Effector memory CD8-positive, alpha-beta T cell (primary cell): ENCODE measurements around the gene IQCH.

Experiments used
- ATAC-seq: fragments of 150-1000 bp; cut with Tn5 transposase; replicated peaks from 2 replicates; pipeline ENCODE4 v1.10.0; 2021; ENCODE audit warnings: mild to moderate bottlenecking, moderate library complexity
- DNase-seq, 3 experiments: peaks; one replicate each; pipeline ENCODE4 v3.0.0; 2021
- H3K27ac Mint-ChIP-seq, 2 donors: one replicate each; pipeline ENCODE4 v1.8.0; 2022; ENCODE audit warnings: mild to moderate bottlenecking in 2 of 2, mixed read lengths in 2 of 2, moderate library complexity in 2 of 2
- H3K27me3 Mint-ChIP-seq, 2 donors: one replicate each; pipeline ENCODE4 v1.8.0; 2022; ENCODE audit warnings: mixed read lengths in 2 of 2
- H3K36me3 Mint-ChIP-seq: one replicate; pipeline ENCODE4 v1.8.0; 2022; ENCODE audit warnings: mild to moderate bottlenecking, moderate library complexity, mixed read lengths; ENCODE audit not compliant: insufficient read depth
- H3K4me1 Mint-ChIP-seq, 2 donors: one replicate each; pipeline ENCODE4 v1.8.0; 2022; ENCODE audit warnings: low read depth in 2 of 2, mixed read lengths in 2 of 2
- H3K4me3 Mint-ChIP-seq, 2 donors: one replicate each; pipeline ENCODE4 v1.8.0; 2022; ENCODE audit warnings: mild to moderate bottlenecking in 2 of 2, mixed read lengths in 2 of 2, moderate library complexity in 2 of 2
- H3K9me3 Mint-ChIP-seq, 2 donors: one replicate each; pipeline ENCODE4 v1.8.0; 2022; ENCODE audit warnings: mixed read lengths in 2 of 2

Gene IQCH

DNA sequence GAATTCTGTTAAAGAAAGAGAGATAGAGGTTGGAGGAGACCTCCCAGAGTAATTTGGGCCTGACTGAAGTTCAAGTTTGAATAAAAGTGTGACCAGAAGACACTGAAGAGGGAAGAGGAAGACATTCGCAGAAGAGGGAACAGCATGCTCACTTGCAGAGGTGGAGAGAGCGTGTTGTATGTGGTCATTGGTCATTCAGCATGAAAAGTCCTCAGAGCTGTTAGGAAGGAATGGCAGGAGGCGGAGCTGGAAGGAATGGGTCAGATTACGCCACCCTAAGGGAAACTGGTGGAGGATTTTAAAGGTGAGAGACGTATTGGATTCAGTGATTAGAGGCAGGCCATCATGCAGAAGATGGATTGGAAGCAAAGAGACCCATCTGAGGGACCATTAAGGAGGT is 41.6 kb downstream of the IQCH start:
- no peaks in the 10 kb centered on the region for H3K9me3 Mint-ChIP-seq
- no peaks in the 10 kb centered on the region for H3K4me1 Mint-ChIP-seq
- H3K27me3 Mint-ChIP-seq, result no peaks in the 10 kb centered on the region
- no peaks in the 10 kb centered on the region for H3K36me3 Mint-ChIP-seq
- ATAC-seq (no peak), DNase-seq (no peak)
- H3K4me3 Mint-ChIP-seq, result no peak overlapping the region
- no peak overlapping the region for H3K27ac Mint-ChIP-seq

DNA sequence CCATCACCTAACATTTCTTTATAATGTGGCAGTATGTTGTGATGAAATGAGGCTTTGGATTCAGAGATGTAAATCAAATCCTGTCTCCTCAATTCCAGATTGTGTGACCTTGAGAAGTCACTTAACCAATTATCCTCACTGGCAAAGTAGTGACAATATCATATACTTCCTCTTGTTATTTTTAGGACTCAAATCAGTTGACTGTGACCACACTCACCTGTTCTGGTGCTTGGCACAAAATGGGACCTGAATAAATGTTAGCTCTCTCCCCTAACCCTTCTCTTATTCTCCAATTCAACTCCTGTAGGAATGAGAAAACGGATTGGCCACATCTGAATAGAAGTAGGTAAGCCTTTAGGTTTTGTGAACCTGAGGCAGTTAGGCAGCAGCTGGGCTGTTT is 42.1 kb downstream of the IQCH start:
- no peak for DNase-seq
- Mint-ChIP-seq H3K27ac (no peak overlapping the region), H3K36me3 (no peaks in the 10 kb centered on the region), H3K4me3 (no peak overlapping the region), H3K4me1 (no peaks in the 10 kb centered on the region), H3K27me3 (no peaks in the 10 kb centered on the region), H3K9me3 (no peaks in the 10 kb centered on the region)
- no peak for ATAC-seq

DNA sequence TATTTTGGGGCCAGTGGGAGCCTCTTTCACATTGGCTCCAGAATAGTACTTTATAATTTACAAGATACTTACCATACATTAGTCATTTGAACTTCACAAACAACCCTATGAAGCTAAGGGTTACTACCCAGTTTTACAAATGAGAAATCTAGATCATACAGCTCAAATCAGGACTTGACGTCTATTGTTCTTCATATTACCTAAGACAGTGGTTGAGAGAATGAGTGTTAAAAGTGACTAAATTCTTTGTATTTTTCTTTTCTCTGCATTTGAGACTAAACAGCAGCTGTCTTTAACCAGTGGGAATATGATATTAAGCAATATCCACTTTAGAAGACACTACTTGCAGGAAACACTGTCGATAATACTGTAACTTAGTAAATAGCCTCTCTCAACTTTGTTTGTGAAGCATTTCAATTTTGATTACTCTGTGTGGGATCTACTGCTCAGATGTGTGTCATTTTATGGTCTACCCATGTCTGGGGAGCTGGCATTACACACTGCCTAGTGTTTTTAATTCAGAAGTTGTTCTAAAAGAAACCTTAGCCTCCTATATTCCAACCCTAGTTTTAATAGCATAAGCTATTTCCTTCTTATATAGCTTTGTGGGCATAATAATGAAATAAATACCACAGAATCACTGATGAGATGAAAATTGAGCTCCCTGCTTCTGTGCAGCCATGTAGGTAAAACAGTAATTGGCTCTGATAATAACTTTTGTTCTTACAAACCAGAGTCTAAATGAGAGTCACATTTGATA is 45.9 kb downstream of the IQCH start:
- no peak overlapping the region for H3K27ac Mint-ChIP-seq
- DNase-seq (no peak), ATAC-seq (no peak)
- H3K27me3 Mint-ChIP-seq, result no peaks in the 10 kb centered on the region
- no peaks in the 10 kb centered on the region for H3K4me1 Mint-ChIP-seq
- H3K9me3 Mint-ChIP-seq, result no peaks in the 10 kb centered on the region
- no peak overlapping the region for H3K4me3 Mint-ChIP-seq
- H3K36me3 Mint-ChIP-seq, result no peaks in the 10 kb centered on the region

GRCh38 chr15:67303490-67304363 is 49.1 kb downstream of the IQCH start:
- no peaks in the 10 kb centered on the region for H3K4me1 Mint-ChIP-seq
- no peak overlapping the region for H3K27ac Mint-ChIP-seq
- DNase-seq (peak; percentile 10 to 27 (median 24)), ATAC-seq (peak; percentile 43)
- no peaks in the 10 kb centered on the region for H3K27me3 Mint-ChIP-seq
- no peaks in the 10 kb centered on the region for H3K9me3 Mint-ChIP-seq
- H3K4me3 Mint-ChIP-seq, result no peak overlapping the region
- H3K36me3 Mint-ChIP-seq, result no peaks in the 10 kb centered on the region

GRCh38 chr15:67304778-67305177 is 50.2 kb downstream of the IQCH start:
- no peak overlapping the region for H3K27ac Mint-ChIP-seq
- DNase-seq (no peak), ATAC-seq (no peak)
- H3K36me3 Mint-ChIP-seq, result no peaks in the 10 kb centered on the region
- no peak overlapping the region for H3K4me3 Mint-ChIP-seq
- H3K9me3 Mint-ChIP-seq, result no peaks in the 10 kb centered on the region
- H3K4me1 Mint-ChIP-seq, result no peaks in the 10 kb centered on the region
- no peaks in the 10 kb centered on the region for H3K27me3 Mint-ChIP-seq

- no peak overlapping the region for H3K27ac Mint-ChIP-seq
- no peak overlapping the region for H3K4me3 Mint-ChIP-seq
- DNase-seq, result no peak
- no peaks in the 10 kb centered on the region for H3K9me3 Mint-ChIP-seq
- no peaks in the 10 kb centered on the region for H3K4me1 Mint-ChIP-seq
- no peaks in the 10 kb centered on the region for H3K27me3 Mint-ChIP-seq
- no peaks in the 10 kb centered on the region for H3K36me3 Mint-ChIP-seq
- no peak for ATAC-seq
Observed at GRCh38 chr15:67305506-67305905, 50.9 kb downstream of the IQCH start.

- Mint-ChIP-seq H3K4me3 (no peak overlapping the region), H3K27me3 (no peaks in the 10 kb centered on the region), H3K4me1 (no peaks in the 10 kb centered on the region), H3K36me3 (no peaks in the 10 kb centered on the region), H3K27ac (no peak overlapping the region), H3K9me3 (no peaks in the 10 kb centered on the region)
- ATAC-seq (no peak), DNase-seq (no peak)
Observed at GRCh38 chr15:67307156-67307555, 52.6 kb downstream of the IQCH start.

- H3K36me3 Mint-ChIP-seq, result no peaks in the 10 kb centered on the region
- no peak overlapping the region for H3K27ac Mint-ChIP-seq
- H3K4me1 Mint-ChIP-seq, result no peaks in the 10 kb centered on the region
- ATAC-seq (no peak), DNase-seq (no peak)
- no peaks in the 10 kb centered on the region for H3K27me3 Mint-ChIP-seq
- no peaks in the 10 kb centered on the region for H3K9me3 Mint-ChIP-seq
- no peak overlapping the region for H3K4me3 Mint-ChIP-seq
Observed at GRCh38 chr15:67307889-67308597, 53.5 kb downstream of the IQCH start.

DNA sequence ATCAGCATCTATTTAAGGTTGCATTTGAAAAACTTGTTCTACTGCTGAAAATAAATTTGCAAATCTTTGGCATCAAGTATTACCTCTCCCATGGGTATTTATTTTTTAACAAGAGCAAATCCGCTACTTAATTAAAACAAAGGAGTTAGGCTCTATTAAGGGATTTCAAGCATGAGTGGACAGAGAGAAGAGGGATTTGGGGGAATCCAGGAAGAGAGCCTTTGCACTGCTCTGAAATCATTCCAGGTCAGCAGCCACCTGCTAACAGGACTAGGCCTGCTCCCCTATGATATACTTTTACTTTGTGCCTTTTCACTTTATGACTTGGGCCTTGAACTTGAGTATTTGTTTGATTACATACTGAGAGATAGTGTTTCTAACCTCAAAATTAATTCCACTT is 57.1 kb downstream of the IQCH start:
- no peaks in the 10 kb centered on the region for H3K4me1 Mint-ChIP-seq
- no peak for DNase-seq
- no peaks in the 10 kb centered on the region for H3K36me3 Mint-ChIP-seq
- no peaks in the 10 kb centered on the region for H3K9me3 Mint-ChIP-seq
- H3K4me3 Mint-ChIP-seq, result no peak overlapping the region
- no peaks in the 10 kb centered on the region for H3K27me3 Mint-ChIP-seq
- H3K27ac Mint-ChIP-seq, result no peak overlapping the region
- ATAC-seq, result no peak

- Mint-ChIP-seq H3K27ac (no peak overlapping the region), H3K36me3 (no peaks in the 10 kb centered on the region), H3K9me3 (no peaks in the 10 kb centered on the region), H3K27me3 (peaks cover 4 to 12% of the 10 kb centered on the region in 2 donors), H3K4me3 (no peak overlapping the region), H3K4me1 (no peaks in the 10 kb centered on the region)
- DNase-seq (no peak), ATAC-seq (no peak)
Observed at GRCh38 chr15:67319961-67320360, 65.4 kb downstream of the IQCH start.

GRCh38 chr15:67321352-67321751 is 66.8 kb downstream of the IQCH start:
- ATAC-seq, result no peak
- H3K4me1 Mint-ChIP-seq, result no peaks in the 10 kb centered on the region
- H3K9me3 Mint-ChIP-seq, result no peaks in the 10 kb centered on the region
- DNase-seq, result no peak
- H3K36me3 Mint-ChIP-seq, result no peaks in the 10 kb centered on the region
- H3K27ac Mint-ChIP-seq, result no peak overlapping the region
- no peak overlapping the region for H3K4me3 Mint-ChIP-seq
- peaks cover 4 to 12% of the 10 kb centered on the region in 2 donors for H3K27me3 Mint-ChIP-seq

- Mint-ChIP-seq H3K27ac (no peak overlapping the region), H3K9me3 (no peaks in the 10 kb centered on the region), H3K4me1 (no peaks in the 10 kb centered on the region), H3K27me3 (peaks cover 5 to 14% of the 10 kb centered on the region in 2 donors), H3K36me3 (no peaks in the 10 kb centered on the region), H3K4me3 (no peak overlapping the region)
- DNase-seq (no peak), ATAC-seq (no peak)
Observed at GRCh38 chr15:67322481-67322880, 67.9 kb downstream of the IQCH start.

- no peak for ATAC-seq
- Mint-ChIP-seq H3K27me3 (peaks cover 6 to 21% of the 10 kb centered on the region in 2 donors), H3K4me1 (no peaks in the 10 kb centered on the region), H3K9me3 (peaks cover 0 to 4% of the 10 kb centered on the region in 2 donors), H3K36me3 (no peaks in the 10 kb centered on the region), H3K4me3 (no peak overlapping the region), H3K27ac (no peak overlapping the region)
- DNase-seq, result no peak
Observed at GRCh38 chr15:67327312-67327711, 72.7 kb downstream of the IQCH start.
